ENCODE measurements around the gene PPP1R26.

PPP1R26 gene

GRCh38 chr9:135501261-135502167, 21.9 kb downstream of the PPP1R26 start:
- no peak for TF ChIP-seq CTCF (conservative IDR thresholded peaks at IDR 0.05)
- no peak for TF ChIP-seq ZFX (IDR thresholded peaks at IDR 0.05)
- H3K27ac ChIP-seq, result peak overlapping the region; percentile 96

- TF ChIP-seq ZFX (IDR thresholded peaks at IDR 0.05) (no peak), CTCF (conservative IDR thresholded peaks at IDR 0.05) (no peak)
- peak overlapping the region; percentile 96 for H3K27ac ChIP-seq
Measured at GRCh38 chr9:135502168-135502872, 22.7 kb downstream of the PPP1R26 start.

- TF ChIP-seq CTCF (conservative IDR thresholded peaks at IDR 0.05) (no peak), ZFX (IDR thresholded peaks at IDR 0.05) (no peak)
Measured at GRCh38 chr9:135502873-135503321, 23.3 kb downstream of the PPP1R26 start.

DNA sequence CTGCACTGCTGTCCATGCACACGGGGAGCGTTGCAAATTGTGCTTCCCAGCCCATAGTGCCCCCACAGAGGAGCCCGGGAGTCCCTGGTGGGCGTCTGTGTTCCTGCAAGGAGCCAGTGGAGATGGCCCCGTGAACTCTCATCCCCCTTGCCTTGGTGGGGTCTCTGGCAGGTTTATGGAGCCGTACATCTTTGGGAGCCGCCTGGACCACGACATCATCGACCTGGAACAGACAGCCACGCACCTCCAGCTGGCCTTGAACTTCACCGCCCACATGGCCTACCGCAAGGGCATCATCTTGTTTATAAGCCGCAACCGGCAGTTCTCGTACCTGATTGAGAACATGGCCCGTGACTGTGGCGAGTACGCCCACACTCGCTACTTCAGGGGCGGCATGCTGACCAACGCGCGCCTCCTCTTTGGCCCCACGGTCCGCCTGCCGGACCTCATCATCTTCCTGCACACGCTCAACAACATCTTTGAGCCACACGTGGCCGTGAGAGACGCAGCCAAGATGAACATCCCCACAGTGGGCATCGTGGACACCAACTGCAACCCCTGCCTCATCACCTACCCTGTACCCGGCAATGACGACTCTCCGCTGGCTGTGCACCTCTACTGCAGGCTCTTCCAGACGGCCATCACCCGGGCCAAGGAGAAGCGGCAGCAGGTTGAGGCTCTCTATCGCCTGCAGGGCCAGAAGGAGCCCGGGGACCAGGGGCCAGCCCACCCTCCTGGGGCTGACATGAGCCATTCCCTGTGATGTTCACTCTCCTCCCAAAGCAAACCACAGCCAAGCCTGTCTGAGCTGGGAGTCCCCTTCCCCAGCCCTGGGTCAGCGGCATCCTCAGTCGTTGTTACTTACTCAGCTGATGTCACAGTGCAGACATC, 24.0 kb downstream of the PPP1R26 start:
- no peak overlapping the region for H3K27ac ChIP-seq
- TF ChIP-seq CTCF (conservative IDR thresholded peaks at IDR 0.05) (no peak), ZFX (IDR thresholded peaks at IDR 0.05) (no peak)

More at GRCh38 chr9:135502873-135503321, 23.3 kb downstream of the PPP1R26 start:
- H3K27ac ChIP-seq, result no peak overlapping the region

GRCh38 chr9:135504262-135505243, 25.0 kb downstream of the PPP1R26 start:
- no peak overlapping the region for H3K27ac ChIP-seq

More at GRCh38 chr9:135504262-135505243, 25.0 kb downstream of the PPP1R26 start:
- TF ChIP-seq CTCF (conservative IDR thresholded peaks at IDR 0.05) (peak; percentile 94), ZFX (IDR thresholded peaks at IDR 0.05) (no peak)

Measured in C4-2B (cell line).